Fibroblast of lung (primary cell): ENCODE data around the gene TAF11L13.

ENCODE experiments used
- EZH2 ChIP-seq: IDR thresholded peaks from 2 replicates; pipeline ENCODE4 v1.5.1; 2012; ENCODE audit warnings: low read length, control low read depth, mild to moderate bottlenecking; ENCODE audit errors: missing control alignments
- TF ChIP-seq, protein P1 (sequence below), 2 donors: IDR thresholded peaks in 1 of 2; conservative IDR thresholded peaks in 1 of 2; 1 replicate in 1 of 2; 2 replicates in 1 of 2; pipeline ENCODE4 v1.5.1; 2011 to 2012; ENCODE audit warnings: low read length in 2 of 2, control low read depth in 1 of 2, inconsistent platforms in 1 of 2, low read depth in 1 of 2, mild to moderate bottlenecking in 1 of 2

DNA sequence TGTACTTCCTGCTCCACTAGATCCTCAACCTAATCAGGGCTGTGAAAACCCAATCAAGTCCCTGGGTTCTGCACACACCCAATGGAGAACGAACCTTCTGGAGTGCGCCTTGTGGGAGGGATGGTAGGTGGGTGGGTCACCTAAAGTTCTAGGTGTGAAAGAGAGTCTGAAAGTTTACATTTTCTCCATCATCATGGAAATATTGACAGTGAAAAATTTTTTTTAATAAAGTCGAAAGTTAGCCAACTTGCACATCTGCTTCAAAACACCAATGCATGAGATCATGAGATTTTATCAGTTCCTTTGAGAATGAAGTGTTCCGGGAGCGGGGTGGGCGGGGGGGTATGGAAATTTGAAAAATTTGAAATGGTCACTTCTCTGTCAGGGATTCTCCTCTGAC is 24.0 kb downstream of the TAF11L13 start:
- TF ChIP-seq, protein P1, sequence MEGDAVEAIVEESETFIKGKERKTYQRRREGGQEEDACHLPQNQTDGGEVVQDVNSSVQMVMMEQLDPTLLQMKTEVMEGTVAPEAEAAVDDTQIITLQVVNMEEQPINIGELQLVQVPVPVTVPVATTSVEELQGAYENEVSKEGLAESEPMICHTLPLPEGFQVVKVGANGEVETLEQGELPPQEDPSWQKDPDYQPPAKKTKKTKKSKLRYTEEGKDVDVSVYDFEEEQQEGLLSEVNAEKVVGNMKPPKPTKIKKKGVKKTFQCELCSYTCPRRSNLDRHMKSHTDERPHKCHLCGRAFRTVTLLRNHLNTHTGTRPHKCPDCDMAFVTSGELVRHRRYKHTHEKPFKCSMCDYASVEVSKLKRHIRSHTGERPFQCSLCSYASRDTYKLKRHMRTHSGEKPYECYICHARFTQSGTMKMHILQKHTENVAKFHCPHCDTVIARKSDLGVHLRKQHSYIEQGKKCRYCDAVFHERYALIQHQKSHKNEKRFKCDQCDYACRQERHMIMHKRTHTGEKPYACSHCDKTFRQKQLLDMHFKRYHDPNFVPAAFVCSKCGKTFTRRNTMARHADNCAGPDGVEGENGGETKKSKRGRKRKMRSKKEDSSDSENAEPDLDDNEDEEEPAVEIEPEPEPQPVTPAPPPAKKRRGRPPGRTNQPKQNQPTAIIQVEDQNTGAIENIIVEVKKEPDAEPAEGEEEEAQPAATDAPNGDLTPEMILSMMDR (conservative IDR thresholded peaks at IDR 0.05 in 1 of 2, IDR thresholded peaks at IDR 0.05 in 1 of 2; ENCODE audit: low read depth in 1 of 2, low read length in 2 of 2) = no peak
- no peak for TF ChIP-seq EZH2
